HepG2 (cell line): ENCODE data around the gene PALS1. TPM values are rescaled to one million over a fixed set of nuclear protein-coding genes. Genes with fewer than 3 reads are reported as not detected.

ENCODE experiments used
- ATF5 ChIP-seq: sonication (generic); formaldehyde crosslinking; IDR thresholded peaks from 2 replicates; pipeline ENCODE4 v1.4.0; 2020; ENCODE audit warnings: mild to moderate bottlenecking, low read depth, missing genetic modification reagents
- BCL6 ChIP-seq: IDR thresholded peaks from 2 replicates; pipeline ENCODE4 v1.6.1; 2016; ENCODE audit warnings: missing genetic modification reagents, missing compliant biosample characterization
- CREBL2 ChIP-seq: sonication (generic); formaldehyde crosslinking; IDR thresholded peaks from 2 replicates; pipeline ENCODE4 v1.8.1; 2023; ENCODE audit warnings: missing genetic modification reagents, mild to moderate bottlenecking, borderline replicate concordance
- GATAD2A ChIP-seq: IDR thresholded peaks from 2 replicates; pipeline ENCODE4 v1.6.1; 2016
- HNF1B ChIP-seq: sonication (generic); formaldehyde crosslinking; IDR thresholded peaks from 2 replicates; pipeline ENCODE4 v1.5.1; 2020; ENCODE audit warnings: mild to moderate bottlenecking, moderate library complexity, missing genetic modification reagents
- MTA1 ChIP-seq: sonication (generic); formaldehyde crosslinking; IDR thresholded peaks from 2 replicates; pipeline ENCODE4 v1.4.0; 2020; ENCODE audit warnings: missing genetic modification reagents, mild to moderate bottlenecking, borderline replicate concordance
- NKX3-1 ChIP-seq: sonication (generic); formaldehyde crosslinking; IDR thresholded peaks from 2 replicates; pipeline ENCODE4 v1.5.0; 2020; ENCODE audit warnings: missing genetic modification reagents
- PBX2 ChIP-seq: IDR thresholded peaks from 2 replicates; pipeline ENCODE4 v1.6.1; 2016; ENCODE audit warnings: control low read depth
- PLRG1 ChIP-seq: fragments of 450-650 bp; conservative IDR thresholded peaks from 2 replicates; pipeline ENCODE4 v1.6.1; 2016
- PPARG ChIP-seq: conservative IDR thresholded peaks from 2 replicates; pipeline ENCODE4 v1.6.1; 2016; ENCODE audit warnings: missing biosample characterization, missing genetic modification reagents
- TCF7 ChIP-seq: sonication (generic); IDR thresholded peaks from 2 replicates; pipeline ENCODE4 v1.6.1; 2016; ENCODE audit warnings: antibody characterized with exemption, low read depth
- TP53 ChIP-seq: sonication (generic); formaldehyde crosslinking; conservative IDR thresholded peaks from 2 replicates; pipeline ENCODE4 v1.4.0; 2020; ENCODE audit warnings: missing genetic modification reagents
- ZBTB2 ChIP-seq: sonication (generic); formaldehyde crosslinking; IDR thresholded peaks from 2 replicates; pipeline ENCODE4 v1.8.0; 2022; ENCODE audit warnings: low read depth, missing genetic modification reagents
- ZBTB7B ChIP-seq: sonication (generic); formaldehyde crosslinking; IDR thresholded peaks from 2 replicates; pipeline ENCODE4 v1.4.0; 2020; ENCODE audit warnings: missing genetic modification reagents
- ZMAT3 ChIP-seq: sonication (generic); formaldehyde crosslinking; conservative IDR thresholded peaks from 2 replicates; pipeline ENCODE4 v1.7.0; 2021; ENCODE audit warnings: missing genetic modification reagents
- ZNF101 ChIP-seq: sonication (generic); formaldehyde crosslinking; IDR thresholded peaks from 2 replicates; pipeline ENCODE4 v1.4.0; 2020; ENCODE audit warnings: mild to moderate bottlenecking, low read depth, missing genetic modification reagents, borderline replicate concordance
- ZNF230 ChIP-seq: sonication (generic); formaldehyde crosslinking; IDR thresholded peaks from 2 replicates; pipeline ENCODE4 v1.4.0; 2020; ENCODE audit warnings: mild to moderate bottlenecking, missing genetic modification reagents
- ZNF263 ChIP-seq: sonication (generic); formaldehyde crosslinking; IDR thresholded peaks from 2 replicates; pipeline ENCODE4 v1.4.0; 2020; ENCODE audit warnings: missing genetic modification reagents
- ZNF34 ChIP-seq: sonication (generic); formaldehyde crosslinking; IDR thresholded peaks from 2 replicates; pipeline ENCODE4 v1.4.0; 2020; ENCODE audit warnings: mild to moderate bottlenecking, missing genetic modification reagents, borderline replicate concordance
- ZNF383 ChIP-seq: sonication (generic); formaldehyde crosslinking; IDR thresholded peaks from 2 replicates; pipeline ENCODE4 v1.4.0; 2020; ENCODE audit warnings: missing genetic modification reagents, mild to moderate bottlenecking, borderline replicate concordance
- ZNF431 ChIP-seq: sonication (generic); formaldehyde crosslinking; IDR thresholded peaks from 2 replicates; pipeline ENCODE4 v1.9.0; 2022; ENCODE audit warnings: missing genetic modification reagents, low read depth, mild to moderate bottlenecking, borderline replicate concordance
- ZNF549 ChIP-seq: sonication (generic); formaldehyde crosslinking; IDR thresholded peaks from 2 replicates; pipeline ENCODE4 v1.5.0; 2020; ENCODE audit warnings: missing genetic modification reagents
- ZNF740 ChIP-seq: sonication (generic); formaldehyde crosslinking; IDR thresholded peaks from 2 replicates; pipeline ENCODE4 v1.4.0; 2020; ENCODE audit warnings: missing genetic modification reagents
- ZNF749 ChIP-seq: sonication (generic); formaldehyde crosslinking; IDR thresholded peaks from 2 replicates; pipeline ENCODE4 v1.8.0; 2022; ENCODE audit warnings: mild to moderate bottlenecking, missing genetic modification reagents, moderate library complexity, borderline replicate concordance
- polyA plus RNA-seq, 8 experiments: library from polyadenylated mRNA; depleted of rRNA in 3 of 8; stranded (reverse) in 7 of 8; unstranded in 1 of 8; fragments of >200 nt; fragmentation: Illumina TruSeq in 4 of 8; extraction: Trizol in 4 of 8; gene quantifications; 2 replicates each; pipeline versions ENCODE4 v1.2.1 to v1.2.3, GENCODE V29; 2011 to 2016; ENCODE audit warnings: low read depth in 4 of 8, missing spikeins in 1 of 8, mixed read lengths in 1 of 8; ENCODE audit not compliant: insufficient read depth in 1 of 8
- total RNA-seq, 5 experiments: library from RNA; depleted of rRNA; stranded (reverse); fragments of >200 nt; fragmentation: Illumina TruSeq; extraction: Trizol; gene quantifications; 2 replicates each; pipeline ENCODE4 v1.2.3, GENCODE V29; 2016; ENCODE audit warnings: low read depth in 1 of 5

PALS1 gene
- total and polyA plus RNA-seq, 2 of the 13 experiments (the other 11 are each of a cell fraction or from before 2014, with no cell fraction given) = 8.8 to 20.0 TPM

- no peak for TF ChIP-seq PLRG1
- 0 out of 2 replicates have a peak, but pooled peaks have one; percentile 39 for TF ChIP-seq ZNF549 (CRISPR knock-in tag)
- TF ChIP-seq ZMAT3 (CRISPR knock-in tag) = 0 out of 2 replicates have a peak, but pooled peaks have one; percentile 42
- TF ChIP-seq ZNF34 (CRISPR knock-in tag) = 0 out of 2 replicates have a peak, but pooled peaks have one; percentile 71
- TF ChIP-seq PPARG (CRISPR knock-in tag) = no peak
- peak; percentile 45; the same call in 1 of the 2 replicates for TF ChIP-seq CREBL2 (CRISPR knock-in tag)
- TF ChIP-seq ZNF749 = 0 out of 2 replicates have a peak, but pooled peaks have one; percentile 35
- TF ChIP-seq ZNF740 (CRISPR knock-in tag) = 0 out of 2 replicates have a peak, but pooled peaks have one; percentile 48
- 0 out of 2 replicates have a peak, but pooled peaks have one; percentile 39 for TF ChIP-seq ZNF431
- TF ChIP-seq MTA1 (CRISPR knock-in tag) = peak; percentile 94; the same call in 1 of the 2 replicates
- TF ChIP-seq TP53 = 0 out of 2 replicates have a peak, but pooled peaks have one; percentile 58
- TF ChIP-seq TCF7 = 0 out of 2 replicates have a peak, but pooled peaks have one; percentile 17
- 0 out of 2 replicates have a peak, but pooled peaks have one; percentile 64 for TF ChIP-seq ATF5 (CRISPR knock-in tag)
- TF ChIP-seq PBX2 (CRISPR knock-in tag) = no peak
- peak; percentile 53; the same call in 1 of the 2 replicates for TF ChIP-seq NKX3-1 (CRISPR knock-in tag)
- TF ChIP-seq ZNF383 (CRISPR knock-in tag) = no peak
- TF ChIP-seq ZBTB2 = peak; percentile 27; the same call in 1 of the 2 replicates
- TF ChIP-seq ZNF101 (CRISPR knock-in tag) = no peak
- TF ChIP-seq ZNF263 (CRISPR knock-in tag) = peak; percentile 41; the same call in 1 of the 2 replicates
- TF ChIP-seq ZNF230 (CRISPR knock-in tag) = peak; percentile 82; the same call in 1 of the 2 replicates
- 0 out of 2 replicates have a peak, but pooled peaks have one; percentile 25 for TF ChIP-seq GATAD2A
- 0 out of 2 replicates have a peak, but pooled peaks have one; percentile 19 for TF ChIP-seq HNF1B (CRISPR knock-in tag)
- TF ChIP-seq ZBTB7B = peak; percentile 97
- peak; percentile 54; the same call in 1 of the 2 replicates for TF ChIP-seq BCL6 (CRISPR knock-in tag)
Measured at GRCh38 chr14:67241411-67242167, at the start of gene PALS1 (continued).
